H1 (cell line): ENCODE data around the gene CCL5. TPM values are rescaled to one million over a fixed set of nuclear protein-coding genes. Genes with fewer than 3 reads are reported as not detected.

Experiments
- CTCF ChIA-PET: fragments of 300-600 bp; sonication (Branson Sonifier 250); formaldehyde crosslinking; loops from one replicate; lab custom pipeline; 2021; ENCODE audit not compliant: partially characterized antibody; lab: Charles Lee
- POLR2A ChIA-PET: fragments of 300-600 bp; sonication (Branson Sonifier 250); formaldehyde crosslinking; loops from one replicate; lab custom pipeline; 2021; ENCODE audit warnings: inconsistent platforms; ENCODE audit not compliant: partially characterized antibody; lab: Charles Lee
- DNase-seq, 2 experiments: peaks; one replicate each; pipeline versions ENCODE4 v3.0.0 to v3.0.0-alpha.2; 2010 to 2022; ENCODE audit warnings: low spot score in 2 of 2, low read depth in 1 of 2, mixed read lengths in 1 of 2
- FAIRE-seq: peaks from 2 replicates; lab custom pipeline; 2011; peaks lifted over from hg19 to GRCh38; lab: Jason Lieb, UNC
- H2AFZ ChIP-seq: 2 replicates; pipeline ENCODE4 v1.8.1; 2012; ENCODE audit warnings: low read length, inconsistent platforms
- H2AK5ac ChIP-seq: 2 replicates; pipeline ENCODE4 v1.6.1; 2013; ENCODE audit warnings: low read depth, low read length
- H2BK120ac ChIP-seq: replicated peaks from 2 replicates; pipeline ENCODE3; 2013; ENCODE audit warnings: low read depth, low read length, inconsistent platforms
- H2BK12ac ChIP-seq: 2 replicates; pipeline ENCODE4 v1.6.1; 2013; ENCODE audit warnings: low read depth, low read length
- H2BK15ac ChIP-seq: 2 replicates; pipeline ENCODE4 v1.6.1; 2013; ENCODE audit warnings: low read length
- H2BK20ac ChIP-seq: 2 replicates; pipeline ENCODE4 v1.6.1; 2013; ENCODE audit warnings: low read length
- H2BK5ac ChIP-seq: 2 replicates; pipeline ENCODE4 v1.6.1; 2013; ENCODE audit warnings: low read depth, low read length
- H3K14ac ChIP-seq: 2 replicates; pipeline ENCODE4 v1.6.1; 2013; ENCODE audit warnings: inconsistent platforms; ENCODE audit not compliant: insufficient read length
- H3K18ac ChIP-seq: 2 replicates; pipeline ENCODE4 v1.6.1; 2013; ENCODE audit warnings: low read length; ENCODE audit errors: extremely low read depth
- H3K23ac ChIP-seq: 2 replicates; pipeline ENCODE4 v1.6.1; 2013; ENCODE audit warnings: inconsistent platforms; ENCODE audit not compliant: insufficient read length
- H3K23me2 ChIP-seq: 2 replicates; pipeline ENCODE4 v1.6.1; 2013; ENCODE audit warnings: low read depth, low read length
- H3K27ac ChIP-seq: 2 replicates; pipeline ENCODE4 v1.6.1; 2011; ENCODE audit warnings: low read depth, low read length, inconsistent platforms
- H3K27me3 ChIP-seq, 4 experiments: replicated peaks in 1 of 4; 1 replicate in 1 of 4; 2 replicates in 3 of 4; pipeline versions ENCODE4 v1.6.1 to v1.8.1; 2011 to 2013; ENCODE audit warnings: low read length in 3 of 4, mild to moderate bottlenecking in 3 of 4, inconsistent platforms in 2 of 4, mixed read lengths in 2 of 4, moderate library complexity in 1 of 4; ENCODE audit not compliant: control insufficient read depth in 3 of 4, insufficient read depth in 3 of 4; ENCODE audit errors: extremely low read depth in 1 of 4
- H3K36me3 ChIP-seq, 4 experiments: 2 replicates each; pipeline versions ENCODE4 v1.6.1 to v1.8.1; 2011 to 2013; ENCODE audit warnings: mild to moderate bottlenecking in 4 of 4, low read length in 3 of 4, moderate library complexity in 2 of 4, control low read depth in 1 of 4, inconsistent platforms in 1 of 4; ENCODE audit not compliant: insufficient read depth in 4 of 4, control insufficient read depth in 2 of 4
- H3K4ac ChIP-seq: replicated peaks from 2 replicates; pipeline ENCODE3; 2013; ENCODE audit warnings: low read length, low read depth, mixed read lengths, inconsistent platforms; ENCODE audit not compliant: insufficient read length
- H3K4me1 ChIP-seq, 4 experiments: replicated peaks in 1 of 4; 1 replicate in 1 of 4; 2 replicates in 3 of 4; pipeline versions ENCODE4 v1.6.1 to v1.8.1; 2011 to 2013; ENCODE audit warnings: low read length in 3 of 4, inconsistent platforms in 2 of 4, mixed read lengths in 1 of 4; ENCODE audit not compliant: insufficient read depth in 4 of 4, control insufficient read depth in 3 of 4
- H3K4me2 ChIP-seq, 2 experiments: 2 replicates each; pipeline versions ENCODE4 v1.6.1 to v1.8.1; 2011 to 2013; ENCODE audit warnings: low read depth in 2 of 2, low read length in 2 of 2, control low read depth in 1 of 2, inconsistent platforms in 1 of 2, mild to moderate bottlenecking in 1 of 2; ENCODE audit not compliant: insufficient read depth in 1 of 2
- H3K4me3 ChIP-seq, 4 experiments: fragments of 200-600, 300-600 bp in 1 of 4; sonication (generic), shearing (Covaris generic), sonication (Bioruptor Twin) in 1 of 4; 2 replicates each; pipeline versions ENCODE4 v1.5.1 to v1.8.1; 2011 to 2016; ENCODE audit warnings: low read length in 4 of 4, low read depth in 3 of 4, control low read depth in 2 of 4, inconsistent platforms in 2 of 4, mild to moderate bottlenecking in 2 of 4, mixed read lengths in 1 of 4, moderate library complexity in 1 of 4; ENCODE audit not compliant: insufficient read depth in 2 of 4; ENCODE audit errors: extremely low read depth in 1 of 4
- H3K56ac ChIP-seq: replicated peaks from 2 replicates; pipeline ENCODE3; 2013; ENCODE audit warnings: low read depth, mild to moderate bottlenecking, mixed read lengths, low read length, inconsistent platforms; ENCODE audit not compliant: insufficient read length
- H3K79me1 ChIP-seq: 2 replicates; pipeline ENCODE4 v1.6.1; 2013; ENCODE audit warnings: low read depth, low read length, control low read depth
- H3K79me2 ChIP-seq, 2 experiments: 2 replicates each; pipeline versions ENCODE4 v1.6.1 to v1.8.1; 2012 to 2013; ENCODE audit warnings: low read length in 2 of 2, mild to moderate bottlenecking in 2 of 2, inconsistent platforms in 1 of 2; ENCODE audit not compliant: insufficient read depth in 2 of 2, control insufficient read depth in 1 of 2
- H3K9ac ChIP-seq, 4 experiments: replicated peaks in 1 of 4; 1 replicate in 1 of 4; 2 replicates in 3 of 4; pipeline versions ENCODE4 v1.6.1 to v1.8.1; 2011 to 2013; ENCODE audit warnings: low read depth in 3 of 4, low read length in 3 of 4, control low read depth in 2 of 4, mild to moderate bottlenecking in 2 of 4, moderate library complexity in 2 of 4, inconsistent platforms in 1 of 4; ENCODE audit errors: extremely low read depth in 1 of 4
- H3K9me3 ChIP-seq, 2 experiments: 2 replicates each; pipeline versions ENCODE4 v1.6.1 to v1.8.1; 2012 to 2013; ENCODE audit warnings: mild to moderate bottlenecking in 2 of 2, moderate library complexity in 2 of 2, control low read depth in 1 of 2, inconsistent platforms in 1 of 2, low read depth in 1 of 2, low read length in 1 of 2, mixed read lengths in 1 of 2; ENCODE audit not compliant: insufficient read depth in 2 of 2
- H4K20me1 ChIP-seq, 2 experiments: replicated peaks in 1 of 2; 2 replicates each; pipeline versions ENCODE3 to v1.8.1; 2011 to 2013; ENCODE audit warnings: inconsistent platforms in 2 of 2, low read length in 2 of 2, mild to moderate bottlenecking in 1 of 2; ENCODE audit not compliant: insufficient read depth in 2 of 2, control insufficient read depth in 1 of 2
- H4K5ac ChIP-seq: 2 replicates; pipeline ENCODE4 v1.6.1; 2013; ENCODE audit warnings: low read length, low read depth, mixed read lengths, inconsistent platforms; ENCODE audit not compliant: insufficient read length
- H4K8ac ChIP-seq: 2 replicates; pipeline ENCODE4 v1.8.0; 2013; ENCODE audit warnings: mild to moderate bottlenecking, moderate library complexity, low read length, inconsistent platforms; ENCODE audit not compliant: insufficient read depth; ENCODE audit errors: extremely low read depth
- H4K91ac ChIP-seq: replicated peaks from 2 replicates; pipeline ENCODE3; 2013; ENCODE audit warnings: low read length, mixed read lengths, inconsistent platforms; ENCODE audit not compliant: insufficient read length
- CBX8 ChIP-seq: fragments of 300-800, 300-1000 bp; sonication (generic); IDR thresholded peaks from 2 replicates; pipeline ENCODE4 v1.7.1; 2016; ENCODE audit warnings: low read depth, low read length, borderline replicate concordance
- CHD1 ChIP-seq: IDR thresholded peaks from 2 replicates; pipeline ENCODE4 v1.6.1; 2012; ENCODE audit warnings: low read depth, low read length, improper control_type of control experiment
- CHD2 ChIP-seq: IDR thresholded peaks from 2 replicates; pipeline ENCODE4 v1.6.1; 2012; ENCODE audit warnings: low read length, improper control_type of control experiment
- CREB1 ChIP-seq: IDR thresholded peaks from 2 replicates; pipeline ENCODE4 v1.6.1; 2012; ENCODE audit warnings: inconsistent platforms
- CTBP2 ChIP-seq: IDR thresholded peaks from 2 replicates; pipeline ENCODE4 v1.7.0; 2011; ENCODE audit warnings: borderline replicate concordance, mild to moderate bottlenecking, moderate library complexity, mixed read lengths, low read length; ENCODE audit not compliant: insufficient read depth, insufficient read length
- FOSL1 ChIP-seq: IDR thresholded peaks from 2 replicates; pipeline ENCODE4 v1.6.1; 2011; ENCODE audit warnings: mild to moderate bottlenecking, low read depth, low read length, moderate library complexity; ENCODE audit not compliant: insufficient read depth
- KDM1A ChIP-seq: fragments of 200-600, 300-600 bp; sonication (generic); IDR thresholded peaks from 2 replicates; pipeline ENCODE4 v1.7.1; 2016; ENCODE audit warnings: mild to moderate bottlenecking, low read length, borderline replicate concordance
- MAFK ChIP-seq: IDR thresholded peaks from 2 replicates; pipeline ENCODE4 v1.6.1; 2012; ENCODE audit warnings: low read depth, mild to moderate bottlenecking, improper control_type of control experiment, low read length
- RAD21 ChIP-seq, 2 experiments: IDR thresholded peaks in 1 of 2; conservative IDR thresholded peaks in 1 of 2; 2 replicates each; pipeline ENCODE4 v1.6.1; 2011; ENCODE audit warnings: low read depth in 2 of 2, low read length in 2 of 2, improper control_type of control experiment in 1 of 2, inconsistent platforms in 1 of 2, mild to moderate bottlenecking in 1 of 2, moderate library complexity in 1 of 2
- RFX5 ChIP-seq: IDR thresholded peaks from 2 replicates; pipeline ENCODE4 v1.6.1; 2011; ENCODE audit warnings: low read depth, low read length, improper control_type of control experiment, borderline replicate concordance
- TAF7 ChIP-seq: optimal IDR thresholded peaks from 2 replicates; pipeline ENCODE3; 2011; ENCODE audit warnings: low read depth, mild to moderate bottlenecking, inconsistent platforms, low read length, moderate library complexity, borderline replicate concordance
- TBP ChIP-seq: IDR thresholded peaks from 2 replicates; pipeline ENCODE4 v1.6.1; 2011; ENCODE audit warnings: low read depth, low read length, improper control_type of control experiment
- WGBS, 2 experiments: shearing (Covaris generic) in 1 of 2; methylation state at CpG; one replicate each; pipeline versions ENCODE4 v1.1.6 to v1.1.7; 2013 to 2015; ENCODE audit warnings: low lambda C conversion rate in 2 of 2, mixed read lengths in 2 of 2, inconsistent platforms in 1 of 2, low coverage in 1 of 2, missing lambda C conversion rate in 1 of 2; ENCODE audit not compliant: insufficient replicate concordance in 2 of 2, insufficient coverage in 1 of 2, insufficient read length in 1 of 2; ENCODE audit errors: extremely low coverage in 1 of 2, missing lambda C conversion rate in 1 of 2; 5-methylcytosine and 5-hydroxymethylcytosine counted together
- polyA plus RNA-seq, 7 experiments: library from polyadenylated mRNA; depleted of rRNA in 3 of 7; stranded (reverse) in 5 of 7; unstranded in 2 of 7; fragments of >200 nt in 5 of 7; fragments of 200-250 nt in 2 of 7; gene quantifications; 1 replicate in 5 of 7; 2 replicates in 1 of 7; 4 replicates in 1 of 7; pipeline versions ENCODE4 v1.2.1 to v1.2.3, GENCODE V29; 2011 to 2013; ENCODE audit warnings: missing spikeins in 2 of 7, mixed read lengths in 2 of 7
- total RNA-seq: library from RNA; stranded (reverse); fragmentation: NEBNext Ultra II Directional; extraction: Animal tissue kit (Norgen Biotek cat#: 25700); gene quantifications from 2 replicates; pipeline ENCODE4 v1.2.1, GENCODE V29; 2021

CCL5 gene
- total and polyA plus RNA-seq, 2 of the 8 experiments (the other 6 are each of a cell fraction or from before 2014, with no cell fraction given): not detected

DNA sequence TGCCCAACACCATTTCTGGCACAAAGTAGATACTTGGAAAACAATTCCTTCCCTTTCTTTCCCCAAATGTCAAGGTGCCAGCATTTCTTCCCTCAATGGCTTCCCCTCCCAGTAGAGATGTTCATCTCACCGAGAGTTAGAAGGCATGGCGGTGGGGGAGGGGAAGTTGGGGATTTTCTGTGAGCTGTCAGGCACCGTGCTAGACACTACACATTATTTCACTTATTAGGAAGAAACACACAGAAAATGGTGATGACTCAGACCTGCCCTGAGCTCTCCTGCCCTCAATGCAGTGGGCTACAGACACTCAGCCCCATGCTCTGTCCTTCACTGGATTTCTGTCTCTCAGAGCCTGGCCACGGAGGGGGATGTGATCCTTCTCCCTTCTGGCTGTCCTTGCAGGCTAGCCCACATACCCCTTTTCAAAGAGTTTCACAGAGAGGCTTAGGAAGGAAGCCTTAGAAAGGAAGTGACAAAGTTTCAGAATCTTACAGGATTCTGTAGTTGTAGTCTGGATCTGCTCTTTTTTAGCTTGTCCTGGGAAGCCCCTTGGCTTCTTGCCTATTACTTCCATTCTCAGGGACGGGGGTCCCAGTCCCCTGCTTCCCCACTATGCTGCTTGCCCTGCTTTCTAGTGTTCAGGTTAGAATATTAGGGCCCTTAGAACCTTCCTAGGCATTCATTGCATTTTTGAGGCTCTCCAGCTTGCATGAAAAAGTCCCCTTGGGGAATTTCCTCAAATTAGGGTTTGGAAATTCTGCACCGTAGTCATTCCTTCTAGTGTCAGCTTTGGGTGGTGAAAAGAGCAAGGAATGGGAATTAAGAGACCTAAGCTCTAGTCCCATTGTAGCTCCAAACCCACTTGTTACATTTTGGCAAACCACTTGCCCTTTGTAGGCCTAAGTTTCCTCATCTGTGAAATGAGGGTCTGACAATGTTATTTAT is 12.2 kb upstream of the CCL5 start:
- Histone ChIP-seq H3K23me2 (no peaks in the 10 kb centered on the region), H3K18ac (no peak overlapping the region; the same call in 1 of the 2 replicates), H3K4me2 (no peak overlapping the region), H2BK12ac (no peak overlapping the region), H3K23ac (no peak overlapping the region), H3K4ac (no peak overlapping the region), H3K4me1 (peaks cover 0 to 8% (median 3%) of the 10 kb centered on the region in 4 experiments; a peak in 5 of 7 replicates), H3K27me3 (no peaks in the 10 kb centered on the region), H4K8ac (no peak overlapping the region), H3K9ac (no peak overlapping the region), H2BK120ac (no peak overlapping the region), H3K56ac (no peak overlapping the region), H2BK5ac (no peak overlapping the region), H3K9me3 (no peaks in the 10 kb centered on the region), H2BK15ac (no peak overlapping the region; the same call in 1 of the 2 replicates), H4K20me1 (no peaks in the 10 kb centered on the region), H3K14ac (no peak overlapping the region), H3K79me2 (no peaks in the 10 kb centered on the region), H3K27ac (no peak overlapping the region), H3K36me3 (no peaks in the 10 kb centered on the region), H4K91ac (no peak overlapping the region), H2BK20ac (no peak overlapping the region), H4K5ac (no peak overlapping the region), H2AFZ (no peak overlapping the region), H3K4me3 (no peak overlapping the region), H2AK5ac (no peak overlapping the region), H3K79me1 (no peaks in the 10 kb centered on the region)
- CTCF ChIA-PET: no interaction called here
- WGBS, 2 experiments: 85% methylated on average over 6 of the region's 6 CpGs; no CpG with 5 or more reads in 1 of the 2 experiments
- DNase-seq: no peak
- POLR2A ChIA-PET: interaction anchor here (0.6 to 0.9 kb wide), 2 partner anchors 9 to 726 kb away, joined by 3 to 4 read pairs; no protein-coding TSS in a partner anchor
- FAIRE-seq: no peak
- TF ChIP-seq RFX5 (no peak), TAF7 (no peak), CHD2 (no peak), MAFK (no peak), CHD1 (no peak), RAD21 (IDR thresholded peaks at IDR 0.05 in 1 of 2, conservative IDR thresholded peaks at IDR 0.05 in 1 of 2; ENCODE audit: low read depth in 2 of 2, low read length in 2 of 2) (no peak), CREB1 (no peak), FOSL1 (no peak), TBP (no peak), KDM1A (no peak), CTBP2 (no peak), CBX8 (no peak)
